H1 (cell line): ENCODE data around the gene SPECC1. TPM values are rescaled to one million over a fixed set of nuclear protein-coding genes. Genes with fewer than 3 reads are reported as not detected.

Experiments
- ATF2 ChIP-seq: IDR thresholded peaks from 2 replicates; pipeline ENCODE4 v1.6.1; 2012; ENCODE audit warnings: low read length, inconsistent platforms
- BCL11A ChIP-seq, 2 experiments: IDR thresholded peaks; one replicate each; pipeline ENCODE4 v1.6.1; 2011; ENCODE audit warnings: low read depth in 2 of 2, low read length in 2 of 2, mild to moderate bottlenecking in 2 of 2
- CHD1 ChIP-seq: IDR thresholded peaks from 2 replicates; pipeline ENCODE4 v1.6.1; 2012; ENCODE audit warnings: low read depth, low read length, improper control_type of control experiment
- CREB1 ChIP-seq: IDR thresholded peaks from 2 replicates; pipeline ENCODE4 v1.6.1; 2012; ENCODE audit warnings: inconsistent platforms
- E2F6 ChIP-seq: IDR thresholded peaks from 2 replicates; pipeline ENCODE4 v1.6.1; 2012; ENCODE audit warnings: inconsistent platforms
- EP300 ChIP-seq, 2 experiments: IDR thresholded peaks; 1 replicate in 1 of 2; 2 replicates in 1 of 2; pipeline ENCODE4 v1.6.1; 2011 to 2012; ENCODE audit warnings: low read depth in 2 of 2, low read length in 2 of 2, mild to moderate bottlenecking in 2 of 2, borderline replicate concordance in 1 of 2, inconsistent platforms in 1 of 2, moderate library complexity in 1 of 2
- GABPA ChIP-seq: IDR thresholded peaks from 2 replicates; pipeline ENCODE4 v1.6.1; 2011; ENCODE audit warnings: mild to moderate bottlenecking, low read length, moderate library complexity, borderline replicate concordance; ENCODE audit not compliant: insufficient read depth
- HDAC2 ChIP-seq, 2 experiments: fragments of 300-600 bp in 1 of 2; sonication (generic) in 1 of 2; IDR thresholded peaks; 2 replicates each; pipeline ENCODE4 v1.6.1; 2011 to 2012; ENCODE audit warnings: low read depth in 2 of 2, low read length in 2 of 2, mild to moderate bottlenecking in 2 of 2, moderate library complexity in 2 of 2, borderline replicate concordance in 1 of 2, inconsistent platforms in 1 of 2
- JUN ChIP-seq: IDR thresholded peaks from 2 replicates; pipeline ENCODE4 v1.6.1; 2011; ENCODE audit warnings: low read depth, mild to moderate bottlenecking, improper control_type of control experiment, low read length
- KDM4A ChIP-seq: IDR thresholded peaks from one replicate; pipeline ENCODE4 v1.7.1; 2012; ENCODE audit warnings: low read depth, mild to moderate bottlenecking, moderate library complexity, low read length, inconsistent platforms; ENCODE audit not compliant: severe bottlenecking
- NRF1 ChIP-seq: IDR thresholded peaks from 2 replicates; pipeline ENCODE4 v1.6.1; 2011; ENCODE audit warnings: mild to moderate bottlenecking, low read depth, low read length, improper control_type of control experiment
- PHF8 ChIP-seq: fragments of 200-600 bp; sonication (generic); conservative IDR thresholded peaks from 2 replicates; pipeline ENCODE4 v1.7.1; 2012; ENCODE audit warnings: low read depth, mild to moderate bottlenecking, inconsistent platforms, low read length, moderate library complexity
- POLR2A ChIP-seq, 2 experiments: IDR thresholded peaks; 1 replicate in 1 of 2; 2 replicates in 1 of 2; pipeline ENCODE4 v1.6.1; 2011; ENCODE audit warnings: low read depth in 2 of 2, low read length in 2 of 2, mild to moderate bottlenecking in 2 of 2; ENCODE audit errors: control extremely low read depth in 1 of 2
- POLR2AphosphoS5 ChIP-seq: IDR thresholded peaks from 2 replicates; pipeline ENCODE4 v1.6.1; 2011; ENCODE audit warnings: low read depth, low read length
- POU5F1 ChIP-seq: IDR thresholded peaks from 2 replicates; pipeline ENCODE4 v1.6.1; 2011; ENCODE audit warnings: low read depth, mild to moderate bottlenecking, low read length, moderate library complexity
- RBBP5 ChIP-seq: IDR thresholded peaks from 2 replicates; pipeline ENCODE4 v1.7.1; 2012; ENCODE audit warnings: low read depth, mild to moderate bottlenecking, inconsistent platforms, low read length, moderate library complexity, borderline replicate concordance
- SAP30 ChIP-seq: fragments of 300-600 bp; sonication (generic); IDR thresholded peaks from 2 replicates; pipeline ENCODE4 v1.7.1; 2012; ENCODE audit warnings: low read length, moderate library complexity, mild to moderate bottlenecking, inconsistent platforms; ENCODE audit not compliant: insufficient read depth, insufficient replicate concordance
- SIX5 ChIP-seq: IDR thresholded peaks from 2 replicates; pipeline ENCODE4 v1.6.1; 2011; ENCODE audit warnings: mild to moderate bottlenecking, low read depth, low read length
- TBP ChIP-seq: IDR thresholded peaks from 2 replicates; pipeline ENCODE4 v1.6.1; 2011; ENCODE audit warnings: low read depth, low read length, improper control_type of control experiment
- polyA plus RNA-seq, 7 experiments: library from polyadenylated mRNA; depleted of rRNA in 3 of 7; stranded (reverse) in 5 of 7; unstranded in 2 of 7; fragments of >200 nt in 5 of 7; fragments of 200-250 nt in 2 of 7; gene quantifications; 1 replicate in 5 of 7; 2 replicates in 1 of 7; 4 replicates in 1 of 7; pipeline versions ENCODE4 v1.2.1 to v1.2.3, GENCODE V29; 2011 to 2013; ENCODE audit warnings: missing spikeins in 2 of 7, mixed read lengths in 2 of 7
- total RNA-seq: library from RNA; stranded (reverse); fragmentation: NEBNext Ultra II Directional; extraction: Animal tissue kit (Norgen Biotek cat#: 25700); gene quantifications from 2 replicates; pipeline ENCODE4 v1.2.1, GENCODE V29; 2021
- TF ChIP-seq, protein P1 (sequence below): IDR thresholded peaks from 2 replicates; pipeline ENCODE4 v1.6.1; 2012; ENCODE audit warnings: inconsistent platforms

Gene SPECC1
- total and polyA plus RNA-seq, 2 of the 8 experiments (the other 6 are each of a cell fraction or from before 2014, with no cell fraction given) = 35.8 to 87.9 TPM

GRCh38 chr17:20155258-20156195 lies 146.4 kb downstream of the SPECC1 start (continued):
- TF ChIP-seq KDM4A (no peak), PHF8 (peak; percentile 87), HDAC2 (IDR thresholded peaks at IDR 0.05; ENCODE audit: borderline replicate concordance in 1 of 2, low read depth in 2 of 2, low read length in 2 of 2) (0 out of 4 replicates have a peak, but pooled peaks of 1 of the 2 experiments have one; percentile 59), JUN (no peak), POLR2AphosphoS5 (peak; percentile 80), CREB1 (peak; percentile 63), GABPA (0 out of 2 replicates have a peak, but pooled peaks have one; percentile 4), POU5F1 (no peak), E2F6 (peak; percentile 60), TBP (peak; percentile 76), CHD1 (no peak), NRF1 (no peak), ATF2 (no peak), SIX5 (no peak), SAP30 (no peak), POLR2A (IDR thresholded peaks at IDR 0.05; ENCODE audit: control extremely low read depth in 1 of 2, low read depth in 2 of 2, low read length in 2 of 2) (peak; percentile 84 to 96), EP300 (IDR thresholded peaks at IDR 0.05; ENCODE audit: borderline replicate concordance in 1 of 2, low read depth in 2 of 2, low read length in 2 of 2) (no peak), BCL11A (IDR thresholded peaks at IDR 0.05; ENCODE audit: low read depth in 2 of 2, low read length in 2 of 2) (no peak), RBBP5 (peak; percentile 95; the same call in 1 of the 2 replicates)
- TF ChIP-seq, protein P1, sequence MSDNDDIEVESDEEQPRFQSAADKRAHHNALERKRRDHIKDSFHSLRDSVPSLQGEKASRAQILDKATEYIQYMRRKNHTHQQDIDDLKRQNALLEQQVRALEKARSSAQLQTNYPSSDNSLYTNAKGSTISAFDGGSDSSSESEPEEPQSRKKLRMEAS = peak; percentile 57
